Heart left ventricle (tissue), 16 donors: ENCODE results near the gene THSD4. TPM values are rescaled to one million over a fixed set of nuclear protein-coding genes. Genes with fewer than 3 reads are reported as not detected.
A peak's percentile ranks its signal among the peaks of the same experiment; 100 is the strongest.

Experiments
- ATAC-seq, 4 donors: fragments of 200-7000 bp; cut with Tn5 transposase; one replicate each; pipeline ENCODE4 v1.9.1; 2020 to 2022; ENCODE audit warnings: moderate library complexity in 4 of 4, mild to moderate bottlenecking in 3 of 4, moderate number of reproducible peaks in 1 of 4
- DNase-seq, 5 donors: peaks; one replicate each; pipeline ENCODE4 v3.0.0-alpha.2; 2020
- H3K27ac ChIP-seq, 12 donors: fragments of 200-600 bp; sonication (generic) in 4 of 12; one replicate each; pipeline versions ENCODE4 v1.5.0 to v1.8.0; 2016 to 2022; ENCODE audit warnings: mild to moderate bottlenecking in 2 of 12
- H3K27me3 ChIP-seq, 9 donors: fragments of 200-600 bp; sonication (generic) in 2 of 9; one replicate each; pipeline versions ENCODE4 v1.5.1 to v1.8.0; 2016 to 2022; ENCODE audit warnings: mild to moderate bottlenecking in 3 of 9
- H3K36me3 ChIP-seq, 9 donors: fragments of 200-600 bp; sonication (generic) in 2 of 9; one replicate each; pipeline versions ENCODE4 v1.5.0 to v1.8.0; 2018 to 2022; ENCODE audit warnings: mild to moderate bottlenecking in 2 of 9
- H3K4me1 ChIP-seq, 12 donors: fragments of 200-600 bp; sonication (generic) in 4 of 12; one replicate each; pipeline versions ENCODE4 v1.5.0 to v1.8.0; 2016 to 2022; ENCODE audit warnings: mild to moderate bottlenecking in 3 of 12
- H3K4me3 ChIP-seq, 12 donors: fragments of 200-600 bp; sonication (generic) in 4 of 12; one replicate each; pipeline versions ENCODE4 v1.5.0 to v1.8.0; 2017 to 2022; ENCODE audit warnings: mild to moderate bottlenecking in 9 of 12, moderate library complexity in 4 of 12
- H3K9me3 ChIP-seq, 12 donors: fragments of 200-600 bp; sonication (generic) in 4 of 12; one replicate each; pipeline versions ENCODE4 v1.5.0 to v1.8.0; 2016 to 2022; ENCODE audit warnings: mild to moderate bottlenecking in 1 of 12
- CTCF ChIP-seq, 12 donors: fragments of 200-600 bp; sonication (generic) in 4 of 12; IDR thresholded peaks; one replicate each; pipeline versions ENCODE4 v1.5.0 to v1.8.0; 2018 to 2022; ENCODE audit warnings: antibody characterized with exemption in 12 of 12, mild to moderate bottlenecking in 5 of 12
- POLR2A ChIP-seq, 2 donors: fragments of 450-650 bp; IDR thresholded peaks; one replicate each; pipeline ENCODE4 v1.6.1; 2017; ENCODE audit warnings: antibody characterized with exemption in 2 of 2, mild to moderate bottlenecking in 2 of 2, moderate library complexity in 2 of 2
- WGBS, 4 donors: extraction: QIAGEN DNeasy Blood & Tissue Kit in 2 of 4; methylation state at CpG; one replicate each; pipeline versions ENCODE4 v1.1.5 to v1.1.7; 2013 to 2018; 5-methylcytosine and 5-hydroxymethylcytosine counted together
- intact Hi-C, 10 donors: fragments of 100-400 bp; cut with DNase I; formaldehyde crosslinking; loops; one replicate each; pipeline versions ENCODE4 v1.11.1 to v1.14.2; 2022
- polyA plus RNA-seq, 2 donors: library from polyadenylated mRNA; stranded (reverse); fragments of 200-250 nt; gene quantifications; one replicate each; pipeline ENCODE4 v1.2.3, GENCODE V29; 2013
- total RNA-seq, 9 donors: library from RNA; depleted of rRNA in 2 of 9; stranded (reverse); fragments of >200 nt in 2 of 9; fragmentation: NEBNext Ultra II Directional in 3 of 9; extraction: Animal tissue kit (Norgen Biotek cat#: 25700) in 3 of 9; gene quantifications; one replicate each; pipeline versions ENCODE4 v1.1.0 to v1.2.4, GENCODE V29; 2016 to 2023
- donor health status: ischemic (EF 13 %, LVEDD 7.1; RV severe dilation, severe dysfunction).
- donor health status: healthy with polysubstance abuse.
- donor health status: DM: no; HTN: yes; CAD: no.
- donor health status: DM: no; HTN: no; CAD: no.
- donor health status: ischemic (EF 25% LVEDD 6.9; RV normal size, moderate dysfunction).
- donor health status: ischemic (EF 25% LVEDD 5.7; RV mildly dilated, moderate dysfunction).
- donor health status: healthy.
- donor health status: DM: yes; HTN: yes; CAD: no.
- donor health status: ischemic (EF 35%, LVEDD 5.7; RV mildly dilated, moderate dysfunction).
- donor health status: nonischemic (EF 11% LVEDD 7.7; RV severe dilation, severe dysfunction).
- donor health status: DM: yes; HTN: yes; CAD: no.
- donor health status: PGD.
- donor health status: ischemic (EF 29% LVEDD 5.4; RV normal size, mild dysfunction).
- donor health status: nonischemic (EF 23%, LVEDD 6.1; RV moderate dilation, normal function).

THSD4 gene
- total and polyA plus RNA-seq, 11 donors: 32.6 to 206 (median 93.2) TPM

- Histone ChIP-seq H3K9me3 (peaks cover 0 to 5% (median 0%) of the 10 kb centered on the region in 12 donors), H3K4me1 (peaks cover 0 to 34% (median 18%) of the 10 kb centered on the region in 12 donors), H3K27me3 (no peaks in the 10 kb centered on the region), H3K27ac (peak overlapping the region in 10 of 12 donors; percentile 15 to 74 (median 58)), H3K4me3 (peak overlapping the region in 1 of 12 donors; percentile 11), H3K36me3 (no peaks in the 10 kb centered on the region)
- TF ChIP-seq POLR2A (IDR thresholded peaks at IDR 0.05) (no peak), CTCF (IDR thresholded peaks at IDR 0.05) (no peak)
- intact Hi-C loops: loop anchor here in 1 of 10 donors (10.0 kb wide), 1 partner anchor 59 kb away; no protein-coding TSS in a partner anchor
- peak in 4 of 5 donors; percentile 38 to 73 (median 46) for DNase-seq
- WGBS, 4 donors: 45 to 62% (median 52%) methylated on average over 5 of the region's 5 CpGs
- ATAC-seq: peak; percentile 69 to 82 (median 77)
Measured at GRCh38 chr15:71083349-71083748, 31.9 kb upstream of the THSD4 start.

DNA sequence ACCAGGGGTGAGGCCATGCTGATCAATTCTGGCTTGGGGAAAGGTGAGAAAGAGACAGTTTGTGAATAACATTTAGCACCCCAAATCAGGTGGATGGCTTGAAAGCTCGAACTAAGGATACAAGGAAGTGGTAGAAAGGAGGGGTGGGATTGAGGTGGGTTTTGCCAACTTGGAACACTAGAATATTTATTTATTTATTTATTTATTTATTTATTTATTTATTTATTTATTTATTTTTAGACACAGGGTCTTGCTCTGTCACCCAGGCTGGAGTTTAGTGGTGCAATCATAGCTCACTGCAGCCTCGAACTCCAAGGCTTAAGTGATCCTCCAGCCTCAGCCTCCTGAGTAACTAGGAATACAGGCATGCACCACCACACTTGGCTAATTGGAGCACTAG lies 31.0 kb upstream of the THSD4 start:
- Histone ChIP-seq H3K9me3 (peaks cover 0 to 11% (median 0%) of the 10 kb centered on the region in 12 donors), H3K27me3 (no peaks in the 10 kb centered on the region), H3K27ac (peak overlapping the region in 3 of 12 donors; percentile 56 to 66 (median 56)), H3K36me3 (no peaks in the 10 kb centered on the region), H3K4me3 (no peak overlapping the region), H3K4me1 (peaks cover 0 to 30% (median 16%) of the 10 kb centered on the region in 12 donors)
- WGBS, 4 donors: 94 to 98% (median 96%) methylated on average over 2 of the region's 2 CpGs
- intact Hi-C loops: loop anchor here in 1 of 10 donors (10.0 kb wide), 1 partner anchor 59 kb away; no protein-coding TSS in a partner anchor
- no peak for TF ChIP-seq CTCF (IDR thresholded peaks at IDR 0.05)
- no peak for TF ChIP-seq POLR2A (IDR thresholded peaks at IDR 0.05)
- ATAC-seq: no peak
- no peak for DNase-seq

DNA sequence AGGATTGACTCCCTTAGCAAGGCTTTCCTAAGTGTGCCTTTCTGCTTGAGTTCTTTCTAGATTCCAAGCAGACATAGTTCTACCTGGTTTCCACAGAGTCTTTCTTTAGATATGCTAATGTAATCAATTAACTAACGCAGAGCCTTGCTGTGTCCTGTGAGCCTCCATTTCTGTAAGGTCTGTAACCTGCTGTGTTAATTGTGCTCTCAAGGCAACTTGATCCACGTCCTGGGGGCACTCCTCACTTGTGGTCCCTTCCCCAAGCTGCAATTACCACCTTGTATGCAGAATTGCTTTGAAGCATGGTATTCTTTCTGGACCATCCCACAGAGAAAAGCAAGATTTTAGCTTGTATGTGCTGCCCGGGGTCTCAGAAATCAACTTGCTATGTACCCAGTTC lies 29.5 kb upstream of the THSD4 start:
- H3K27me3 ChIP-seq: no peaks in the 10 kb centered on the region
- intact Hi-C loops: loop anchor here in 1 of 10 donors (10.0 kb wide), 1 partner anchor 61 kb away; no protein-coding TSS in a partner anchor
- peaks cover 0 to 19% (median 9%) of the 10 kb centered on the region in 12 donors for H3K4me1 ChIP-seq
- H3K9me3 ChIP-seq: peaks cover 0 to 11% (median 0%) of the 10 kb centered on the region in 12 donors
- DNase-seq: no peak
- 71 to 76% (median 73%) methylated on average over 3 of the region's 3 CpGs for WGBS, 4 donors
- H3K4me3 ChIP-seq: no peak overlapping the region
- ATAC-seq: no peak
- no peaks in the 10 kb centered on the region for H3K36me3 ChIP-seq
- TF ChIP-seq POLR2A (IDR thresholded peaks at IDR 0.05) (no peak), CTCF (IDR thresholded peaks at IDR 0.05) (no peak)
- H3K27ac ChIP-seq: no peak overlapping the region

DNA sequence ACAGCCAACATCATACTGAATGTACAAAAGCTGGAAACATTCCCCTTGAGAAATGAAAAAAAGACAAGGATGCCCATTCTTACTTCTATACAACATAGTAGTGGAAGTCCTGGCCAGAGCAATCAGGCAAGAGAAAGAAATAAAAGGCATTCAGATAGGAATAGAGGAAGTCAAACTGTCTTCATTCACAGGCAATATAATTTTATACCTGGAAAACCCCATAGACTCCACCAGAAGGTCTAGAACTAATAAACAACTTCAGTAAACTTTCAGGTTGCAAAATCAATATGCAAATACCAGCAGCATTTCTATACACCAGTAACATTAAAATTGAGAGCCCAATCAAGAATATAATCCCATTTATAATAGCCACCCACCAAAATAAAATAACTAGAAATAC lies 27.1 kb upstream of the THSD4 start:
- DNase-seq (no peak), ATAC-seq (no peak)
- Histone ChIP-seq H3K4me3 (no peak overlapping the region), H3K36me3 (no peaks in the 10 kb centered on the region), H3K27ac (no peak overlapping the region), H3K27me3 (no peaks in the 10 kb centered on the region), H3K4me1 (peaks cover 0 to 14% (median under 1%) of the 10 kb centered on the region in 12 donors), H3K9me3 (peaks cover 0 to 11% (median 0%) of the 10 kb centered on the region in 12 donors)
- no peak for TF ChIP-seq CTCF (IDR thresholded peaks at IDR 0.05)
- TF ChIP-seq POLR2A (IDR thresholded peaks at IDR 0.05): no peak
- intact Hi-C loops: loop anchor here in 1 of 10 donors (10.0 kb wide), 1 partner anchor 63 kb away; no protein-coding TSS in a partner anchor
